HCT116 (cell line): ENCODE data around the gene SORBS1. TPM values are rescaled to one million over a fixed set of nuclear protein-coding genes. Genes with fewer than 3 reads are reported as not detected.

Experiments used
- ATAC-seq: fragments of 200-7000 bp; cut with Tn5 transposase; 2 replicates; pipeline ENCODE4 v1.9.1; 2020; ENCODE audit warnings: mild to moderate bottlenecking, moderate library complexity
- BruUV-seq: library from RNA; stranded (reverse); fragments of 400-500 nt; replicated peaks from 2 replicates; lab custom pipeline; 2021; lab: Mats Ljungman, UMichigan
- CTCF ChIA-PET: fragments of 300-600 bp; sonication (Branson Sonifier 250); formaldehyde crosslinking; loops from one replicate; lab custom pipeline; 2021; ENCODE audit warnings: antibody characterized with exemption; lab: Charles Lee
- POLR2A ChIA-PET: fragments of 300-600, 350-600 bp; sonication (Branson Sonifier 250); formaldehyde crosslinking; loops from one replicate; lab custom pipeline; 2021; ENCODE audit warnings: antibody characterized with exemption; lab: Charles Lee
- RAD21 ChIA-PET, 2 experiments: fragments of 300-600 bp; sonication (Branson Sonifier 250); formaldehyde crosslinking; loops; one replicate each; lab custom pipeline; 2023; ENCODE audit warnings: low total read pairs in 2 of 2; ENCODE audit not compliant: uncharacterized antibody in 2 of 2, unreplicated experiment in 2 of 2, low non-redundant PET in 1 of 2; lab: Charles Lee
- DNase-seq: peaks from one replicate; pipeline ENCODE4 v3.0.0-alpha.2; 2010; ENCODE audit warnings: low read depth, low spot score
- H2AFZ ChIP-seq: fragments of 200-600 bp; shearing (Covaris generic), sonication (generic); 2 replicates; pipeline ENCODE4 v1.6.1; 2017; ENCODE audit warnings: low read depth, mixed run types, mixed read lengths, antibody characterized with exemption, low read length; ENCODE audit not compliant: poor library complexity, severe bottlenecking
- H3K27ac ChIP-seq: 2 replicates; pipeline ENCODE4 v1.5.1; 2012; ENCODE audit warnings: low read depth, low read length
- H3K27me3 ChIP-seq: fragments of 200-600 bp; sonication (generic); 2 replicates; pipeline ENCODE4 v1.6.1; 2016; ENCODE audit warnings: mixed run types, low read length, mixed read lengths; ENCODE audit not compliant: insufficient read depth
- H3K36me3 ChIP-seq, 2 experiments: fragments of 200-500 bp in 1 of 2; fragments of 200-600 bp in 1 of 2; sonication (Bioruptor generic) in 1 of 2; sonication (generic) in 1 of 2; 2 replicates each; pipeline versions ENCODE4 v1.5.1 to v1.6.1; 2014 to 2016; ENCODE audit warnings: low read length in 2 of 2, inconsistent platforms in 1 of 2, mixed read lengths in 1 of 2, mixed run types in 1 of 2; ENCODE audit not compliant: insufficient read depth in 2 of 2, control insufficient read depth in 1 of 2
- H3K4me1 ChIP-seq, 2 experiments: fragments of 200-600 bp in 1 of 2; sonication (generic) in 1 of 2; 2 replicates each; pipeline versions ENCODE4 v1.5.1 to v1.6.1; 2012 to 2017; ENCODE audit warnings: low read length in 2 of 2, inconsistent platforms in 1 of 2, mild to moderate bottlenecking in 1 of 2, mixed read lengths in 1 of 2, mixed run types in 1 of 2, moderate library complexity in 1 of 2; ENCODE audit not compliant: insufficient read depth in 2 of 2, control insufficient read depth in 1 of 2
- H3K4me2 ChIP-seq: fragments of 200-600 bp; sonication (generic); 2 replicates; pipeline ENCODE4 v1.6.1; 2017; ENCODE audit warnings: mixed run types, low read length, mixed read lengths
- H3K4me3 ChIP-seq, 2 experiments: fragments of 200-600 bp in 1 of 2; sonication (generic) in 1 of 2; replicated peaks in 1 of 2; 2 replicates each; pipeline ENCODE4 v1.5.1; 2011 to 2016; ENCODE audit warnings: low read length in 2 of 2, control low read depth in 1 of 2, low read depth in 1 of 2, mild to moderate bottlenecking in 1 of 2, mixed read lengths in 1 of 2, mixed run types in 1 of 2
- H3K79me2 ChIP-seq: fragments of 200-600 bp; sonication (generic); 2 replicates; pipeline ENCODE4 v1.6.1; 2017; ENCODE audit warnings: mild to moderate bottlenecking, mixed run types, low read length, moderate library complexity, mixed read lengths; ENCODE audit not compliant: insufficient read depth
- H3K9ac ChIP-seq: fragments of 200-600 bp; sonication (generic); 2 replicates; pipeline ENCODE4 v1.6.1; 2016; ENCODE audit warnings: low read length, mixed read lengths
- H3K9me2 ChIP-seq: fragments of 200-600 bp; sonication (generic), shearing (Covaris generic); 2 replicates; pipeline ENCODE4 v1.6.1; 2017; ENCODE audit warnings: mixed run types, mild to moderate bottlenecking, moderate library complexity; ENCODE audit not compliant: insufficient read depth
- H3K9me3 ChIP-seq, 2 experiments: fragments of 200-500 bp in 1 of 2; fragments of 200-600 bp in 1 of 2; sonication (Bioruptor generic) in 1 of 2; sonication (generic) in 1 of 2; 2 replicates each; pipeline ENCODE4 v1.6.1; 2014 to 2017; ENCODE audit warnings: low read length in 2 of 2, mixed read lengths in 2 of 2, inconsistent platforms in 1 of 2, low read depth in 1 of 2, mild to moderate bottlenecking in 1 of 2, mixed run types in 1 of 2, moderate library complexity in 1 of 2; ENCODE audit not compliant: control insufficient read depth in 1 of 2, insufficient read depth in 1 of 2
- H4K20me1 ChIP-seq: fragments of 200-600 bp; sonication (generic), shearing (Covaris generic); 2 replicates; pipeline ENCODE4 v1.6.1; 2017; ENCODE audit warnings: mixed run types, mild to moderate bottlenecking, moderate library complexity; ENCODE audit not compliant: insufficient read depth
- EGR1 ChIP-seq: IDR thresholded peaks from 2 replicates; pipeline ENCODE4 v1.6.1; 2012; ENCODE audit warnings: low read depth
- ELF1 ChIP-seq: IDR thresholded peaks from 2 replicates; pipeline ENCODE4 v1.6.1; 2012; ENCODE audit warnings: low read depth, borderline replicate concordance
- SRF ChIP-seq: IDR thresholded peaks from 2 replicates; pipeline ENCODE4 v1.6.1; 2012; ENCODE audit warnings: low read depth
- ZNF274 ChIP-seq: fragments of 200-500 bp; sonication (Bioruptor generic); IDR thresholded peaks from 2 replicates; pipeline ENCODE4 v1.6.1; 2014; ENCODE audit warnings: mild to moderate bottlenecking, low read depth, low read length, inconsistent platforms
- intact Hi-C: fragments of 100-400 bp; cut with micrococcal nuclease; formaldehyde crosslinking; loops from 2 replicates; pipeline ENCODE4 v1.10.0; 2022
- total RNA-seq: library from RNA; stranded (reverse); gene quantifications from one replicate; pipeline ENCODE4 v1.2.1, GENCODE V29; 2021; ENCODE audit not compliant: unreplicated experiment
- TF ChIP-seq, protein P1 (sequence below), 3 experiments: fragments of 200-600 bp in 1 of 3; sonication (generic) in 1 of 3; IDR thresholded peaks in 2 of 3; conservative IDR thresholded peaks in 1 of 3; 2 replicates each; pipeline ENCODE4 v1.5.1; 2012 to 2017; ENCODE audit warnings: low read depth in 2 of 3, low read length in 2 of 3, antibody characterized with exemption in 1 of 3, borderline replicate concordance in 1 of 3, control low read depth in 1 of 3, mild to moderate bottlenecking in 1 of 3, mixed read lengths in 1 of 3, mixed run types in 1 of 3, moderate library complexity in 1 of 3; ENCODE audit not compliant: insufficient read depth in 1 of 3
- TF ChIP-seq, protein P2 (sequence below): IDR thresholded peaks from 2 replicates; pipeline ENCODE4 v1.6.1; 2012
- TF ChIP-seq, protein P3 (sequence below): IDR thresholded peaks from 2 replicates; pipeline ENCODE4 v1.6.1; 2012

SORBS1 gene
- total RNA-seq, 1 experiment from 2014 or later, result 3.4 TPM

DNA sequence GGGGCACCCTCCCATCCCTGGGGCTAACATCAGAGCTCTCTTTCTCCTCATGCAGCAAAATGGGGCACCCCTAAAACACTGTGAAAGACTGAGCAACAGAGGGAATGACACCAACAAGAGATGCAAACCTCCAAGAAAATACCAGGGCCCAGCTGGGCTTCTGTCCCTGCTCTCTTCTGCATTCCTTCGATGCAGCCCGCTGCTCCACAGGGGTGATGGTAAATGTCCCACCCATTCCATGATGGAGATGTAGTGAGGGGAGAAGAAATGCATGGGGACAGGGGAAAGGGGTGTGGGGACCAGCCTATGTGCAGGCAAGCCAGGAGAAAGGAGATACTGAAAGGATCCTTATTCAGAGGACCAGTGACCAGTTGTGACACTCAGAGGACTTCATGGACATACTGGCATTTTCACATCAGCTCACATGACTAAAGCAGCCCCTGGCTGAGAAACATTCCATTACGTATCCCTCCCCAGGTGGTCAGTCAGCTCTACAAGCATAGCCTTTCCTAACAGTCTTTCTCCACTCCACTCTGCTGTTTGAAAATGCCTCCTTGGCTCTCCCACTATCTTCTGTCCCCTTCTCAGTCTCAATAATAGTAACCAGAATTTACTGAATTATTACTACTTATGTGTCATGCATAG is 13.3 kb downstream of the SORBS1 start:
- intact Hi-C loops, result no loop called here
- Histone ChIP-seq H3K9ac (no peak overlapping the region), H4K20me1 (no peaks in the 10 kb centered on the region), H3K4me1 (peaks cover 0 to 5% of the 10 kb centered on the region in 2 experiments; a peak in 2 of 4 replicates), H3K4me3 (no peak overlapping the region), H3K4me2 (no peak overlapping the region), H3K79me2 (no peaks in the 10 kb centered on the region), H3K27me3 (peaks cover 10% of the 10 kb centered on the region; the same call in 1 of the 2 replicates), H3K9me2 (no peaks in the 10 kb centered on the region), H3K36me3 (no peaks in the 10 kb centered on the region), H3K27ac (no peak overlapping the region), H2AFZ (no peak overlapping the region), H3K9me3 (no peaks in the 10 kb centered on the region)
- RAD21 ChIA-PET, result no interaction called here
- DNase-seq (no peak), ATAC-seq (no peak)
- no peak for TF ChIP-seq ZNF274
- TF ChIP-seq, protein P1, sequence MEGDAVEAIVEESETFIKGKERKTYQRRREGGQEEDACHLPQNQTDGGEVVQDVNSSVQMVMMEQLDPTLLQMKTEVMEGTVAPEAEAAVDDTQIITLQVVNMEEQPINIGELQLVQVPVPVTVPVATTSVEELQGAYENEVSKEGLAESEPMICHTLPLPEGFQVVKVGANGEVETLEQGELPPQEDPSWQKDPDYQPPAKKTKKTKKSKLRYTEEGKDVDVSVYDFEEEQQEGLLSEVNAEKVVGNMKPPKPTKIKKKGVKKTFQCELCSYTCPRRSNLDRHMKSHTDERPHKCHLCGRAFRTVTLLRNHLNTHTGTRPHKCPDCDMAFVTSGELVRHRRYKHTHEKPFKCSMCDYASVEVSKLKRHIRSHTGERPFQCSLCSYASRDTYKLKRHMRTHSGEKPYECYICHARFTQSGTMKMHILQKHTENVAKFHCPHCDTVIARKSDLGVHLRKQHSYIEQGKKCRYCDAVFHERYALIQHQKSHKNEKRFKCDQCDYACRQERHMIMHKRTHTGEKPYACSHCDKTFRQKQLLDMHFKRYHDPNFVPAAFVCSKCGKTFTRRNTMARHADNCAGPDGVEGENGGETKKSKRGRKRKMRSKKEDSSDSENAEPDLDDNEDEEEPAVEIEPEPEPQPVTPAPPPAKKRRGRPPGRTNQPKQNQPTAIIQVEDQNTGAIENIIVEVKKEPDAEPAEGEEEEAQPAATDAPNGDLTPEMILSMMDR (IDR thresholded peaks at IDR 0.05 in 2 of 3, conservative IDR thresholded peaks at IDR 0.05 in 1 of 3; ENCODE audit: borderline replicate concordance in 1 of 3, insufficient read depth in 1 of 3, low read depth in 2 of 3, low read length in 2 of 3), result no peak
- CTCF ChIA-PET, result no interaction called here
- BruUV-seq, result no TSS peak
- POLR2A ChIA-PET, result no interaction called here

DNA sequence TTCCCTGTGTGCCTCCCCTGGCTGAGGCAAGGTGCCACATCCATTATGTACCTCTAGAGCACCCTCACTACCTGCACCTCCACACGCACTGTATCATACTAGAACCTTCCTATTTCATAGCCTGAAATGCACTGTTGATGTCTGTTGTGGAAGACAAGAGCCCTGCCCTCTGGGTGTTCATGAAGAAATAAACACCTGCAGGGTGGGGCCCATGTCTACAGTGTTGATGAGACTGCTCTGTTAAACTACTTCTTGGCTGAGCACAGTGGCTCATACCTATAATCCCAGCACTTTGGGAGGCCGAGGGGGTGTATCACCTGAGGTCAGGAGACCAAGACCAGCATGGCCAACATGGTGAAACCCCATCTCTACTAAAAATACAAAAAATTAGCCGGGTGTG is 14.0 kb downstream of the SORBS1 start:
- Histone ChIP-seq H3K4me1 (no peaks in the 10 kb centered on the region), H3K79me2 (no peaks in the 10 kb centered on the region), H3K27me3 (peaks cover 10% of the 10 kb centered on the region; the same call in 1 of the 2 replicates), H3K36me3 (no peaks in the 10 kb centered on the region), H3K4me3 (no peak overlapping the region), H3K4me2 (no peak overlapping the region), H3K9me2 (no peaks in the 10 kb centered on the region), H2AFZ (no peak overlapping the region), H3K27ac (no peak overlapping the region)
- CTCF ChIA-PET, result no interaction called here
- RAD21 ChIA-PET, result no interaction called here
- no TSS peak for BruUV-seq
- POLR2A ChIA-PET, result no interaction called here
- intact Hi-C loops, result no loop called here
- TF ChIP-seq SRF (no peak), EGR1 (no peak), ELF1 (no peak), ZNF274 (no peak)
- TF ChIP-seq, protein P2, sequence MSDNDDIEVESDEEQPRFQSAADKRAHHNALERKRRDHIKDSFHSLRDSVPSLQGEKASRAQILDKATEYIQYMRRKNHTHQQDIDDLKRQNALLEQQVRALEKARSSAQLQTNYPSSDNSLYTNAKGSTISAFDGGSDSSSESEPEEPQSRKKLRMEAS, result no peak
- TF ChIP-seq, protein P3, sequence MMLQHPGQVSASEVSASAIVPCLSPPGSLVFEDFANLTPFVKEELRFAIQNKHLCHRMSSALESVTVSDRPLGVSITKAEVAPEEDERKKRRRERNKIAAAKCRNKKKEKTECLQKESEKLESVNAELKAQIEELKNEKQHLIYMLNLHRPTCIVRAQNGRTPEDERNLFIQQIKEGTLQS, result no peak
- TF ChIP-seq, all 23 proteins: peak for 0
- DNase-seq (no peak), ATAC-seq (no peak)
- no peaks in the 10 kb centered on the region for H4K20me1 ChIP-seq
- no peak overlapping the region for H3K9ac ChIP-seq
- no peaks in the 10 kb centered on the region for H3K9me3 ChIP-seq
